HG03520 (cell line): ENCODE results near the gene NCR2.
"Not testable (repeated sequence)": the region's sequence is repeated elsewhere in the genome, so short reads cannot be mapped to it uniquely, and the experiment has no call there.

ENCODE experiments used
- ATAC-seq: cut with Tn5 transposase; IDR thresholded peaks from one replicate; pipeline ENCODE4 v1.9.1; 2021; ENCODE audit warnings: mild to moderate bottlenecking, moderate library complexity; ENCODE audit not compliant: unreplicated experiment

Gene NCR2

GRCh38 chr6:41335296-41335695, at the start of gene NCR2:
Gene NCR2, plus strand, starts transcription at chr6:41335608. Its CDS starts 269 bp downstream, at chr6:41335877.
- no peak for ATAC-seq

GRCh38 chr6:41286544-41287346, 48.7 kb upstream of the NCR2 start, which contains the start of gene TREM1:
Gene TREM1, minus strand, starts transcription at chr6:41286682. Its CDS starts 27 bp downstream, at chr6:41286655.
- no peak for ATAC-seq

GRCh38 chr6:41288030-41288753, 47.2 kb upstream of the NCR2 start:
- peak; percentile 88 for ATAC-seq

GRCh38 chr6:41288754-41289129, 46.7 kb upstream of the NCR2 start:
- no peak for ATAC-seq

GRCh38 chr6:41289815-41290214, 45.6 kb upstream of the NCR2 start:
- no peak for ATAC-seq

- ATAC-seq = no peak
Observed at GRCh38 chr6:41291717-41292116, 43.7 kb upstream of the NCR2 start.

- no peak for ATAC-seq
Observed at GRCh38 chr6:41294214-41294872, 41.1 kb upstream of the NCR2 start.

GRCh38 chr6:41297248-41297647, 38.2 kb upstream of the NCR2 start:
- ATAC-seq = not testable (repeated sequence)

GRCh38 chr6:41298785-41299502, 36.5 kb upstream of the NCR2 start:
- no peak for ATAC-seq

GRCh38 chr6:41302638-41303037, 32.8 kb upstream of the NCR2 start:
- ATAC-seq = no peak

- ATAC-seq = no peak
Observed at GRCh38 chr6:41306187-41306854, 29.1 kb upstream of the NCR2 start.

GRCh38 chr6:41315203-41315602, 20.2 kb upstream of the NCR2 start:
- no peak for ATAC-seq

GRCh38 chr6:41315943-41316620, 19.3 kb upstream of the NCR2 start:
- ATAC-seq = no peak

- no peak for ATAC-seq
Observed at GRCh38 chr6:41318261-41318653, 17.2 kb upstream of the NCR2 start.

- ATAC-seq = peak; percentile 90
Observed at GRCh38 chr6:41318654-41319565, 16.5 kb upstream of the NCR2 start.

GRCh38 chr6:41321183-41321582, 14.2 kb upstream of the NCR2 start:
- no peak for ATAC-seq

- ATAC-seq = no peak
Observed at GRCh38 chr6:41325446-41326066, 9.9 kb upstream of the NCR2 start.

GRCh38 chr6:41326092-41326491, 9.3 kb upstream of the NCR2 start:
- ATAC-seq = no peak
